Astrocyte (in vitro differentiated cells and primary cell): ENCODE measurements around the gene CDX2.

Experiments used
- CTCF ChIP-seq: IDR thresholded peaks from 2 replicates; pipeline ENCODE4 v1.5.1; 2011; ENCODE audit warnings: low read depth, mild to moderate bottlenecking, inconsistent platforms, low read length, moderate library complexity; ENCODE audit not compliant: insufficient read depth
- EZH2 ChIP-seq: IDR thresholded peaks from 2 replicates; pipeline ENCODE4 v1.6.1; 2012; ENCODE audit warnings: mild to moderate bottlenecking, low read length, inconsistent platforms; ENCODE audit not compliant: insufficient read depth

GRCh38 chr13:27928805-27929753 is 40.0 kb downstream of the CDX2 start:
- TF ChIP-seq CTCF (no peak), EZH2 (no peak)
